HG03103 (cell line): ENCODE data around the gene PDE4A.
"Not testable (repeated sequence)": the region's sequence is repeated elsewhere in the genome, so short reads cannot be mapped to it uniquely, and the experiment has no call there.

Source experiments
- ATAC-seq: cut with Tn5 transposase; IDR thresholded peaks from one replicate; pipeline ENCODE4 v1.9.1; 2021; ENCODE audit warnings: low read depth; ENCODE audit not compliant: unreplicated experiment

Gene PDE4A

DNA sequence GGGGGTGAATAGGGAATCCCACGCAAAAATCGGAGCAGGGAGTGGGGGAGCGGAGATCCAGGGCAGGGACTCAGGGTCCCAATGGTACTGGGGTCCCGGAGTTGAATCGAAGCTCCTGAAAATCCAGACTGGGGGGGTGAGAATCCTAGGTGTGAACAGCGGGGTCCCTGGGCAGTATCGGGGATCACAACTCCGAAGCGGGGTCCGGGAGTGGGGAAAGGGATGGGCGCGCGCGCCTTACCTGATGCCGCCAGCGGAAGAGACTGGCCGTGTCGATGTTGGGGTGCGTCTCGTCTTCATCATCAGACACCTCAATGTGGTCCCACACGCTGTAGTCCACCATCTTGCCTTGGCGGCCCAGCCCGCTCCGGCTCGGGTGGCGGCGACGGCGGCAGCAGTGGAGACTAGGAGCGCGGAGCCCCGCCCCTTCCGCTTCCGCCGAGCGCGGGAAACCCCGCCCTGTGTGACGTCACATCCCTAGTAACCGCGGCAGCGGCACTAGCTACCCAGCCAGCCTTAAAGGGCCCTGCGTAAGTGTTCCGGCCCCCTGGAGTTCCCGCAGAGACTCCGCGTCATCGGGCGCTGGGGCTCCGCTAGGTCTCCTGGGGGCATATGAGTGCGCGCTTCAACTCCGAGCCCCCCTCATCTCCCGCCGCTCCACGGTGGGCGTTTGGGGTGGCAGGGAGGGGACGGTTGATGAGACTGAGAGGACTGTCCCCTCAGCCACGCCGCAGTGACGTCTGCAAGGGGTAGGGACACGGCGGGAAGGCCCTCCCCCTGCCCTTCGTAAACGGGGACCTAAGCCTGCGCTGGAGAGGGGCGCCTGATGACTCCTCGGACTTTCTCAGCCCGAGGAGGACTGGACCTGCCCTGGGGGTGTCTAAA lies 17.0 kb upstream of the PDE4A start, which contains the start of gene CDC37:
TSS of gene CDC37 (minus strand) at position 406 of the 885 bp plus-strand sequence. CDS start at position 343, 63 bp downstream.
- peak; percentile 70 for ATAC-seq

DNA sequence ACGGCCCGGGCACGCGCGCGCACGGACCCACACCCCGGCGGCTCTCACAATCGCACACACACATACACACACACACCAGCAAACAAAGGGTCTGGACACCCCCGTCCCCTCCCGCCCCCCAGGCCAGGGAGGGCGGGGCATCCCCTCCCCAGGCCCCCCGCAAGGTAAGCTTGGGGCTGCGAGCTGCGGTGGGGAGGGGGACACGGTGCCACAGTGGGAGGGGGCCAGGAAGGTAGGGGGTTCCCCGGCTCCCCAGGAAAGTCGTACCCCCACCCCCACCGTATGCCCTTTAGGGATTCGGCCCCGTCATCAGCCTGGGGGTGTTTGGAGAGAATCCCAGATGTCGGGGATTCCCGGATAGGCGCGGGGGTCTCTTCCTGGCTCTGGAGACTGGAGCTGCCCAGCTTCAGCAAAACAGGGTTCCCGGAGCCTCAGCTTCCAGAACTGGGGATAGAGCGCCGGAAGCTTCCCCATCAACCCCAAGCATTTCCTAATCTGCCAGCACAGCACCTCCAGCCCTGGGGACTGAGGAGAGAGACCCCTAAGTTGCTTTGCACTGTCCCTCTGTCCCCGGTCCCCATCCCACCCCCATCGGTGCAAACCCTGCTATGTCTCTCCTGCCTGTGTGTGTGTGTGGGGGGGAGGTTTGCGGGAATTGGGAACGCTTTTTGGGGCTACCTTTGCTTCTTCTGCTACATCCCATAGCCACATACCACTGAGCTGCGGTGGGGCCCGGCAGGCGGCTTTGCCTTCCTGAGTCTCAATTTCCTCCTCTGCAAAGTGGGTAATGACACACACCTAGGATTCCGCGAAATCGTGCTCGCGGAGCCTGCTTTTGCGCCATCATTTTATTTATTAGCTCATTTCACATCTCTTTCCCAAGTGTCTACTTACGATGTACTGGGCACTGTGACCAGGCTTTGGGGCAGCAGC lies 15.2 kb upstream of the PDE4A start:
- no peak for ATAC-seq

DNA sequence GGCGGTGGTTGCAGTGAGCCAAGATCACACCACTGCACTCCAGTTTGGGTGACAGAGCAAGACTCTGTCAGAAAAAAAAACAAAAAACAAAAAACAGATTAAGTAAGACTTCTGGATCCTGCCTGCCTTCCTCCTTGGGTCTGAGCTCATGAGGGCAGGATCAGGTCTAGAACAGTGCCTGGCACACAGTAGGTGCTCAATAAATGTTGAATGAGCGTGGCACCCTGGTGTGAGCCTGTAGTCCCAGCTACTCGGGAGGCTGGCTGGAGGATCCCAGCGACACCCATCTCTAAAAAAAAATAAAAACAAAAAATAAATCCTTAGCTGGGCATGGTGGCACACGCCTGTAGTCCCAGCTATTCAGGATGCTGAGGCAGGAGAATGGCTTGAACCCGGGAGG lies 14.1 kb upstream of the PDE4A start:
- no peak for ATAC-seq

DNA sequence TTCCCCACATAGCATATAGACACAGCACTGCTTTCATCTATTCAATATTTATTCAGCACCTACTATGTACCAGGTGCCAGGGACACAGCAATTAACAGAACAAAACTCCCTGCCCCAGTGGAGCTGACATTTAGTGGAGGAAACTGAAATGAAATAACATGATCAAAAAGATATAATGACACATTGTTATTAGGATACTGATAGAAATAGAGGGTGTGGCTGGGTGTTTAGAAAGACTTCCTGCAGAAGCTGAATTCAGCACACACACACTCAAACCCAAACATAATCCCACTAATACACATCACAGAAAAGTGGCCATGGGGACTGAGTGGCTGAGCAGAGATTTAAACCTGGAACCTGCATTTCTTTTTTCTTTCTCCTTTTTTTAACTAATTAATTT lies 13.2 kb upstream of the PDE4A start:
- no peak for ATAC-seq

DNA sequence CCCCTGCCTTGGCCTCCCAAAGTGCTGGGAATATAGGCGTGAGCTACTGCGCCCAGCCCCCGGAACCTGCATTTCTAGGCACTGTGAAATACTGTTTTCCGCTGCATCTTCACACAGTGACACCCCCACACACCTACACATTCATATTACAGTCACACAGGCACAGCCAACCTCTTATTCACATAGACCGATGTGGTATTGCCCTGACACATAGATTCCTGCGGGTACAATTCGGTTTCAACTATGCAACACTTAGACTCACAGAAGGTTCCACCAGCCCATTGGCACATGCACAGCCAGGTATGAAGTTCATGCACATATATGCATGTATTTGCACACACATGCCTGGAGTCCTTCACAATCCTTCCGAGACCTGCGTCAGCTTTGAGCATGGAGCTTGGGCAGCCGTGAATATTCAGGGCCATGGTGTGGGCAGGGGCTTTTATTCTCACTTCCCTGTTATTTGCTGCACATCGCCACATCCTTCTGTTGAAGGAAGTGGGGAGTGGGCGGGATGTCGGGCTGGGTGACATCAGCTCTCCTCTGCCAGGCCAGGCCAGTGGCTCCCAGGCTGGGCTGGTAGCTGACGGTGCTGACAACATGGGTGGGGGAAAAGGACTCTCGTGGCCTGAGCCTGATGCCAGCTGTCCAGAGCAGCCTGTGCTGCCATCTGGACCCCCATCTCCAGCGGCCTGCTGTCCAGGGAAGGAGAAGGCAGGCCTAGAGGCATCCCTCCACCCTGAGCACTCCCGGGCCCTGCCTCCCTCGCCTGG lies 11.6 kb upstream of the PDE4A start:
- no peak for ATAC-seq

DNA sequence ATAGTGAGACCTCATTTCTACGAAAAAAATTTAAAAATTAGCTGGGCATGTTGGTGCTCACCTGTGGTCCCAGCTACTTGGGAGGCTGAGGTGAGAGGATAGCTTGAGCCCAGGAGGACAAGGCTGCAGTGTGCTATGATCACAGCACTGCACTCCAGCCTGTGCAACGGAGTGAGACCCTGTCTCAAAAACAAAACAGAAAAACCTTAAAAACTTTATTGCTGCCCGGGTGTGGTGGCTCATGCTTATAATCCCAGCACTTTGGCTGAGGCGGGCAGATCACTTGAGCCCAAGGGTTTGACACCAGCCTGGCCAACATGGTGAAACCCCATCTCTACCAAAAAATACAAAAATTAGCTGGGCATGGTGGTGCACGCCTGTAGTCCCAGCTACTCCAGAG lies 9.1 kb upstream of the PDE4A start:
- ATAC-seq = not testable (repeated sequence)

DNA sequence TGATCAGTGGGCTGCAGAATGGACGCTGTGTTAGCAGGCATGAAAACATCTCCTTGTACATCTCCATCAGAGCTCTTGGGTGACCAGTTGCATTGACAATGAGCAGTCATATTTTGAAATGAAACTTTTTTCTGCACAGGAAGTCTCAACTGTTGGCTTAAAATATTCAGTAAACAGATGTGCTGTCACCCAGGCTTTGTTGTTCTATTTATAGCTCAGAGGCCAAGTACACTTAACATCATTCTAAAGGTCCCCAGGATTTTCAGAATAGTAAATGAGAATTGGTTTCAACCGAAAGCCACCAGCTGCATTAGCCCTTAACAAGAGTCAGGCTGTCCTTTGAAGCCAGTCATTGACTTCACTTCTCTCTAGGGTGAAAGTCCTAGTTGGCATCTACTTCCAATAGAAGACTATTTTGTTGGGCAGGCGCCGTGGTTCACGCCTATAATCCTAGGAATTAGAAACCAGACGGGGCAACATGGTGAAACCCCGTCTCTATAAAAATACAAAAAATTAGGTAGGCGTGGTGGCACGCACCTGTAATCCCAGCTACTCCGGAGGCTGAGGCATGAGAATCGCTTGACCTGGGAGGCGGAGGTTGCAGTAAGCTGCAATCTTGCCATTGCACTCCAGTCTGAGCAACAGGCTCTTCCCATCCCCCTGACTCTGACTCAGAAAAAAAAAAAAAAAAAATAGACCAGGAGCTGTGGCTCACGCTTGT lies 7.9 kb upstream of the PDE4A start:
- ATAC-seq = peak; percentile 44

DNA sequence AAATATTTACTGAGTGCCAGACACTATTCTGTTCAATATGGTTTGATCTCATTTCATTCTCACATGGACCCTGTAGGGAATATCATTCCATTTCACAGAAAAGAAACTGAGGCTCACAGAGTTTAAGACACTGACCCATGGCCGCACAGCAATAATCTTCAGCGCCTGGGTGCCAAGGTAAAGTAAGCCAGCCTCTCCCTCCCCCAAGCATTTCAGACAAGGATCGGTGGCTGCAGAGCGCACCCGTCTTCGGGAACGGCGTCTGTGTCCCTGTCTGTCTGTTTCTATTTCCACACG lies 4.3 kb upstream of the PDE4A start:
- ATAC-seq = no peak

DNA sequence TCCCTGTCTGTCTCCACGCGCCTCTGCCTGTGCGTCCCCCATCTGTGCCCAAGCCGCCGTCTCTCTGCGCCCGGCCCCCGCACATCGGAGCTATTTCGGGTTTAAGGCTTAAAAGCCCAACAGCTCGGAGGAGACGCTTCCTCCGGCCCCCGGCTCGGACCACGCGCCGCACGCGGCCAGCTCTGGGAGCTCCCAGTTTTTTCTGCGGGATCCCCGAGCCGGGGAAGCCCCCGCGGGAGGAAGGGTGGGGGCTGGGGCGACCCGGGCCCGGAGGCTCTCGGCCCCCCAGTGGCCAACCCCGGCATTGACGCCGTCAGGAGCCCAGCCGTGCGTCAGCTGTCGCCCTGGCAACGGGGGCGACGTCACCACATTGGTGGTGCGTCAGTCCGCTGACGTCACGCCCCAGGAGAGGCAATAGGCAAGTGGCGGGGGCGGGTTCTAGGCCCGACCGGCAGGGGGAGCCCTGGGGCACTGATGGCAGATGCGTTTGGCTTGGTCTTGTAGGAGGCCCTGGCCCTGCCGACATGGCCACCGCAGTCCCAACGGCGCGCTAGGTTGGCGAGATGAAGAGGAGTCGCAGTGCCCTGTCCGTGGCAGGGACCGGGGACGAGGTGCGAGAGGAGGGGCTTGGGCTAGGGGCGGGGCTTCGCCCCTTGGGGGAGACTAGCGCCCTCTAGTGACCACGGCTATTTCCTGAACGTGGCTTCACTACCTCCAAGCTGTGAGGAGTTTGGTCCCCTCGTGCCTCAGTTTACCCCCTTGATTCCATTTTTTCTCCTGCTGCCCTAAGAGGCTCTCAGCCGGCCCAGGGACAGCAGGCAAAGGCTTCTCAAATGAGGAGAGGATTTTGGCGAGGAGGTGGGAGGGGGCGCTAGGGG lies 3.7 kb upstream of the PDE4A start:
- no peak for ATAC-seq

DNA sequence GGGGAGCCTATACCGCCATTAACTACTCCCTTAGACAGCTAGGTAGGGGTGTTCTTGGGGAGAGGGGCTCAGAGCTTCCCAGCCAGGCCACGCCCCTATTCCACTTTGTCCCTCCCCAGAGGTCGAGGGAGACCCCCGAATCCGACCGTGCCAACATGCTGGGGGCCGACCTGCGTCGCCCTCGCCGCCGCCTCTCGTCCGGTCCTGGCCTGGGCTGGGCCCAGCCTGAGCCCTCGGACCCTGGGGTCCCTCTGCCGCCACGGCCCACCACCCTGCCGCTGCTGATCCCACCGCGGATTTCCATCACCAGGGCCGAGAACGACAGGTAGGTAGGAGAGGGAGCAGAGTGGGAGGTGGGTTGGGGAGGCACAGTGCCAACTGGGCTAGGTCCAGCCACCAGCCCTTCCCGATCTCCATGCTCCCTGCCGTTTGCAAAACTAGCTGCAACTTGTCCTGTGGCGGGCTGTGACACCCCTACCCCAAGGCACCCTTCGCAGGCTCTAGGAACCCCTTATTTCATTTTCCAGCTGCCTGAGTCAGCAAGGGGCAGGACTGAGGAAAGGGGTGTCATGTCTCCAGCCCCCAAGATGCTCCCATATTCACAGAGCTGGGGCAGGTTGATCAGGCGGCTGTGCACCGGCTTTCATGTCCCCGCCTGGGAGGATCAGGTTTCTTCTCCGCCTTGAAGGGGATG lies 2.6 kb upstream of the PDE4A start:
- no peak for ATAC-seq

DNA sequence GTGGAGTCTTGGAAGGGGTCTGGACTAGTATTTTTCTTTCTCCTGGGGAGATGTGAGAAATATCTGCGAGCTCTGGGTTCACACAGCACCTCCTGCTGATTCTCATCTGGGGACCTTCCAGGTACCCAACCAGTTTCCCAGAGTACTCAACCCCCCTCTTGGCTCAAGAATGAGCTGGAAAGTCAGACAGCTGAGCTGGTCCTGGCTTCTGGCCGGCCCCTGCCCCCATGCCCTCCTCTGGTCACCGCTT lies 2.2 kb upstream of the PDE4A start:
- no peak for ATAC-seq

DNA sequence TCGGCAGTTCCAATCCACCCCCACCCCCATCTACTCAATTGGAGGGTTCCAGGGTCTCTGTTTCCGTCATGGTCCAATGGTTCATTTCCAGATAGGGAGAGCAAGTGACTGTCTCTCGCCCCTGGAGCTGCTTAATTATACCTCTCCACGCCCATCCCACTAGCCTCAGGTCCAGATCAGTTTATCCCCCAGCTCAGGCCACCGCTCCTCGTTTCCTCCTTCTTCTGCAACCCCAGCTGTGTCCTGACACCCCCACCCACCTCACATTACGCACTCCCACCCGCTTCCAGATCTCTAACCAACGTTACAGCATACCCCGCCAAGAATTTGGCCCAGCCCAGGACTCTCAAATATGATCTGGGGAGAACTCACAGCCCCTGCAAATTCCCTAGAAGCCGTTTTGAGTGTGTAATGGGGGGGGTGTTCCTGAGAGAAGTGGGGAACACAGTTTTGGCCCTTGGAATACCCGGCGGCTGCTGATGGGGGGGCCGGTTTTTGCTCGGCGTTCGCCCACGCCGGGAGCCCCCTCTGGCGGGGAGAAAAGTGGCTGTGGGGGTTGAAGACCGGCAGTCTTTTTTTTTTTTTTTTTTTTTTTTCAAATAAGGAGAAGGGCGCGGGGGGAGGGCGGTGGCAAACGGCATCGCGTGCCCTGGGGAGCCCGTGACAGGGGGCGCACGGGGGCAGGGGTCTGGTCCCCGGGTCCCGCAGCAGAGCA lies 1.7 kb upstream of the PDE4A start:
- no peak for ATAC-seq

DNA sequence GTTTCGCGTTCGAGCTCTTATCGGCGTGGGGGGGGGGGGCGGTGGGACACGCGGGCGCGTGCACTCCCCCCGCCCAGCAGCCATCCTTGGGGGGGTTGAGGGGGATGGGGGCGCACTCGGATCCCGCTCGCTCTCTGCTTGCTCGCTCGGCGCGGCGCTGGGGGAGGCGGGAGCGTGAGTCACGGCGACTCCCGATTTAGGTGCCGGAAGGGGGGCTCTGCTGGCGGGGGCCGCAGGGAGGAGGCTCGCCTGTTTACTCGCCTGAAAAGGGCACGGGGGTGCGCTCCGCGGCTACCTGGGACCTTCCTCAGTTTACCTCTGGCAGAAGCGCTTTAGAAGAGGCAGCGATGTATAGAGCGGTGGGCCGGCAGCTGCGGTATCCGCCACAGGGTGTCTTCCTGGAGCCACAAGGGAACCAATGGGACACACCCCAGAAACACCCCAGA lies 1.1 kb upstream of the PDE4A start:
- no peak for ATAC-seq

DNA sequence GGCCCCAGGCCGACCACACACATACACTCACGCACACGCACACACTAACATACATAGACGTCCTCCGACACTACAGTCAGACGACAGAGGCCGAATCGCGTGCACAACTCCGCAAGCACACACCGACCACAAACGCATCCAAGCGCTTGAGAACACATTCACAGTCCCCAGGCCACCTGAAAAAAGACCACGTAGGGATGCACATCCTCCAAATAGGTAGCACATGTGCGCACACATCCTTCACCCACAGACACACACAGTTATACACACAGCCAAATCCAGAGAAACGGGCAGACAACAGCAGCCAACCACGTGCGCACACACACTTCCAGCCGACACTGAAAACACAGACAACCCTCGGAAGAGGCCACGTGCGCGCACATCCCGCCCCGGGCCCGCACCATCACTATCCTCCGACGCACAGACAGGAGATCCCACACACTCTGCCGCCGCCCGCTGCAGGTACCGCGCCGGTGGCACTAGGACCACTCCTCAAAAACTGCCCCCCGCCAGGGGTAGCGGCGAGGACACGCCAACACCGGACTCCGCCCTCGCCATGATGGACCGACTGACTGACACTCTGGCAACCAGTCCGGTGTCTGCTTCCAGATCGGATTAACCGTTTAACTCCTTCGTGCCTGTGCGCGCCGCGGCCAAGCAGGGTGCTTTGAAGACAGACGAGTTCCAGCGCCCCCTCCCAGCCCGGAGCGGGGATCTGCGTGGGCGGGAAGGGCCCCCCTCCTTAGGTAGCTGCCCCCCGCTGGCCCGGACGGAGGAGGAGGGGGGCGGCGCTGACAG lies 493 bp upstream of the PDE4A start:
- no peak for ATAC-seq

DNA sequence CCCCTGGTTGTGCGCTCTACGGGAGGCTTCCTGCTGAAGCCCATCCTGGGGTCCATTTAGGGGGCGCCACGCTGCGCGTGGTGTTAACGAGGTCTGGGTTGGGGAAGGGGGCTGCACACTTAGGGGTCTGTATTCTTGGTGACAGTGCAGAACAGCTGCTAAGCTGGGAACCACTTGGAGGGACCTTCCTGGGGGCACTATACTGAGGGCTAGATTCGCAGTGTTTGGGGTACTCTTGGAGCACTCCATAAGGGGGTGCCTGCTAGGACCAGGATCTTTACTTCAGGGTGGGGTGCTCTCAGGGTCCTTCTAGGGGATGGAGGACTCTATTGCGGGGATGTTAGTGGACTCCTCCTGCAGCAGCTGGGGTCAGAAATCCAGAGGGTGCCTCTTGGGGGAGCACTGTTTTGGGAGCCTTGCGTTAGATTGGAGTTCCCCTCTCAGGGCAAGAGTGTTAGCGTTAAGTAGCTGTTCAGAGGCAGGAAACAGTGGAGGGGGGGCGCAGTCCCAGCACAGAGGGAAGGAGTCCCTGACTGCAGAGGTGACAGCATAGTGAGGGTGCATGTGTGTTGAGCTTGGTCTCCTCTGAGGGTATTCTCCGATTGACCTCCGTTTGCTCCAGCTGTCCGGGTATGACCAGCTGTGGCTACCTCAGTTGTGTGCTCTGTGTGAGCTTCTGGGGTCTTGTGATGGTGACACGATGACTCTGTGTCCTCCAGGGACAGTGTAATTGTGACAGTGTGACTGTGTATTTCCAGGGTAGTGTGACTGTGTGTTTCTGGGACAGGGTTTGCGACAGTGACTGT lies 1.1 kb downstream of the PDE4A start:
- ATAC-seq = no peak

DNA sequence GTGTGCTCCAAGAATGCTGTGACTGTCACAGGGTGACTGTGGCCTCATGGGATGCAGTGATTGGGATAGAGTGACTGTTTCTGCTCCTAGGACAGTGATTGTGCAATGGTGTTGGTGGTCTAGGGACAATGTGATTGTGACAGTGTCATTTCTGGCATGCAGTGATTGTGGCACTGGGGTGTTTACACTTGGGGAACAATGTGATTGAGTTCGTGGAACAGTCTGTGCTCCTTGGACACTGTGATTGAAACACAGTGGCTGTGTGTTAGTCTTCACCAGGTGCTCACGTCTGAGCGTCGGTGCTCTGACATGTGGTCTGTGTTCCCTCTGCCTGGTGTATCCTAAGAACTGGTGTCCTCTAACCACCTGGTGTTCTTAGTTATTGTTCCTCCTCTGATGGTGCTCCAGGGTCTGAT lies 1.7 kb downstream of the PDE4A start:
- ATAC-seq = no peak

DNA sequence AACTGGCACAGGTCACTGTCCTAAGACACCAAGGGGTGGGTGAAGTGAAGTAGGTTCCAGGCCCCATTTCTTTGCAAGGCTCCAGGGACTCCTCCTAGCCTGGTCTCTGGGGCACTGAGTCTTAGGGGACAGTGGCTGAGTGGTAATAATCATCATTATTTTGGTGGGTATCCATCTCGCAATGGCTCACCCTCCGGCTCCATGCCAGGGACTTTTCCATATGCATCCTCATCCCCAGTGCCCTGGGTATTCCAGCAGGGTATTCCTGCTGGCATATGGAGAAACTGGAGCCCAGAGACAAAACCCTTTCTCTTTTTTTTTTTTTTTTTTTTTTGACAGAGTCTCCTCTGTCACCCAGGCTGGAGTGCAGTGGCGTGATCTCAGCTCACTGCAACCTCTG lies 2.5 kb downstream of the PDE4A start:
- no peak for ATAC-seq
